GM20000 (cell line): ENCODE measurements around the gene FRMD4A.
"Not testable (repeated sequence)": the region's sequence is repeated elsewhere in the genome, so short reads cannot be mapped to it uniquely, and the experiment has no call there.

Source experiments
- DNase-seq: peaks from one replicate; pipeline ENCODE4 v3.0.0; 2012; ENCODE audit warnings: low spot score
- TF ChIP-seq, protein P1 (sequence below): IDR thresholded peaks from 2 replicates; pipeline ENCODE4 v1.5.1; 2012; ENCODE audit warnings: mild to moderate bottlenecking, control low read depth; ENCODE audit errors: extremely low read depth, missing control alignments

FRMD4A gene

DNA sequence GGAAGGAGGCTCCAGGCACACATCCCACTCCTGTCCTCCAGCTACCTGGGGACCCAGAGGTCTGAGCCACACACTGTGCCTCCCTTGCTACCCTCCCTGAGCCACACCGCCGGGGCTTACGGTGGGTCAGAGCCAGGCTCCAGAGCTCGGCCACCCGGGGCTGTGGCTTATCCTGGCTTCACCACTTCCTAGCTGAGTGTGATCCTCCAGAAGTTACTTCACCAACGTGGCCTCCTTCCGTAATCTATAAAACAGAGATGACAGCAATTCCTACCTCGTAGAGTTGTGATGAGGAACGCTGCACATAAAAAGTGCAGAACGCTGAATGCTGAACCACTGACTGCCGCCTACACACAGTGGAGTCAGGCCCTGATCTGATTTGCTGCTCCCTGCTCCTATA, 458.9 kb downstream of the FRMD4A start:
- TF ChIP-seq, protein P1, sequence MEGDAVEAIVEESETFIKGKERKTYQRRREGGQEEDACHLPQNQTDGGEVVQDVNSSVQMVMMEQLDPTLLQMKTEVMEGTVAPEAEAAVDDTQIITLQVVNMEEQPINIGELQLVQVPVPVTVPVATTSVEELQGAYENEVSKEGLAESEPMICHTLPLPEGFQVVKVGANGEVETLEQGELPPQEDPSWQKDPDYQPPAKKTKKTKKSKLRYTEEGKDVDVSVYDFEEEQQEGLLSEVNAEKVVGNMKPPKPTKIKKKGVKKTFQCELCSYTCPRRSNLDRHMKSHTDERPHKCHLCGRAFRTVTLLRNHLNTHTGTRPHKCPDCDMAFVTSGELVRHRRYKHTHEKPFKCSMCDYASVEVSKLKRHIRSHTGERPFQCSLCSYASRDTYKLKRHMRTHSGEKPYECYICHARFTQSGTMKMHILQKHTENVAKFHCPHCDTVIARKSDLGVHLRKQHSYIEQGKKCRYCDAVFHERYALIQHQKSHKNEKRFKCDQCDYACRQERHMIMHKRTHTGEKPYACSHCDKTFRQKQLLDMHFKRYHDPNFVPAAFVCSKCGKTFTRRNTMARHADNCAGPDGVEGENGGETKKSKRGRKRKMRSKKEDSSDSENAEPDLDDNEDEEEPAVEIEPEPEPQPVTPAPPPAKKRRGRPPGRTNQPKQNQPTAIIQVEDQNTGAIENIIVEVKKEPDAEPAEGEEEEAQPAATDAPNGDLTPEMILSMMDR, result no peak
- no peak for DNase-seq

DNA sequence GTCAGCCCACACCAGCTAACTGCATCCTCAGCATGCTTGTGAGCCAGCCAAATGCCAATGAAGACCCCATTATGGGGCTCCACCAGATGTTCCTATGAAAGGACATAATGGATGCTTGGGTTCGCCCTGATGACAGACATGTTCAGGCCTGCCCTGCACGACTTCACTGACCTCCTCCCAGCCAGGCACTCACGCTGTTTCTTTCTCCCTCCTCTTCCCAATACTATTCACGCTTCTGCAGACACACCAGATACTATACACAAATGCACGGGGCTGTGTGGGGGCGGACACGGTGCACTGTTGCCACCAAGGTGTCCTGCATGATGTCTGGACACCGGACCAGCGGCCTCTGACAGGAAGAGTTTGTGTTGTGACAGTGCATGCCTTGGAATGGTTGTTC, 459.7 kb downstream of the FRMD4A start:
- no peak for DNase-seq
- TF ChIP-seq, protein P1, result no peak

DNA sequence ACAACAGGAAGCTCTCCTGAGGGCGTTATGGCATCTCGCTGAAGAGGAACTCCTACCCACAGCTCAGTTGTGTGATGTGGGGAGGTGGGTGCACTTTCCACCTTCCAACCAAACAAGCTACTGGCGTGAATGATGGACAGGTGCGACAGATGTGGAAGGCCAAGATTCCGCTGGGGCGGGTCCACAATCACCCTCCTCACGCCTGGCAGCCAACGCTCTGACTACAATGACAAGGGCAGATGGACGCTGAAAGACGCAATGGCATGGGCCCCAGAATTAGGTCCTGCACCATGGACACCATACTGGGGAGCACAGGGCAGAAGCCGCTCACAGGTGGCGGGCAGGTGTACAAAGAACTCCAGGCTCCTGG, 461.4 kb downstream of the FRMD4A start:
- TF ChIP-seq, protein P1, result no peak
- DNase-seq, result no peak

DNA sequence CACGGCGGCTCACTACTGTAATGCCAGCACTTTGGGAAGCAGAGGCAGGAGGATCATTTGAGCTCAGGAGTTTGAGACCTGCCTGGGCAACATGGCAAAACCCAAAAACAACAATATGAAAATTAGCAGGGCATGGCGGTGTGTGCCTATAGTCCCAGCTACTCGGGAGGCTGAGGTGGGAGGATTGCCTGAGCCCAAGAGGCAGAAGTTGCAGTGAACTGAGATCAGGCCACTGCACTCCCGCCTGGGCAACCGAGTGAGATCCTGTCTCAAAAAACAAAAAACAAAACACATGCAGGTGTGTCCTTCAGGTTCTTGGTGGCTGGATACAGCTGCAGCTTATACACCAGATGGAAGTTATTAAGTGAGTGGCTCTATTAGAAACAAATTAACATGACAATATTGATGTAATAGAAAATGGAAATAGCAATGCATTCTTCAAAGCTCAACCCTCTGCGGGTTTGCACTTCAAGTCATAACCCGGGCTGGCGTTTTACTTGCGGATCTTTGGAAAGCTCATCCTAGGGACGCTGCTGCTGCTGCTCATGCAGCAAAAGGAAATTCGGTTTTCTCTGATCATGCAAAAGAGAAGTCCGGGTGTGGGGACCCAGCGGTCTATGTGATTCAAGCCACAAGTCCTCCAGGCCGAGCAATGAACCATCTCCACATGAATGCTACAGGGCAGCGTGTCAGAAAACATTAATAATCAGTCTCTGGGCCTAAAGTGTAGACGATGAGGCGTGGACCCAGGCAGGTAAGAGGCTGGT, 462.0 kb downstream of the FRMD4A start:
- DNase-seq, result no peak
- TF ChIP-seq, protein P1, result no peak

DNA sequence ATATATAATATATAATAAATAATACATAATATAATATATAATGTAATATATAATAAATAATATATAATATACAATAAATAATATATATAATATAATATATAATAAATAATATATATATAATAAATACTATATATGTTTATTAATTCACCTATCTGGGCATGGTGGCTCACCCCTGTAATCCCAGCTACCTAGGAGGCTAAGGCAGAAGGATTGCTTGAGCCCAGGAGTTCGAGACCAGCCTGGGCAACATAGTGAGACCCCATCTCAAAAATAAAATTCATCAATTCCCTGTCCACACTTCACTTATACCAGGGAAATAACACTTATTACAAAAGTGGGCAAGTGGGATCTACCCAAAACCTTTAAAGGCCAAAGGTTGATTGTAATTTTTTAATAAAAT, 462.9 kb downstream of the FRMD4A start:
- TF ChIP-seq, protein P1, result no peak
- no peak for DNase-seq

DNA sequence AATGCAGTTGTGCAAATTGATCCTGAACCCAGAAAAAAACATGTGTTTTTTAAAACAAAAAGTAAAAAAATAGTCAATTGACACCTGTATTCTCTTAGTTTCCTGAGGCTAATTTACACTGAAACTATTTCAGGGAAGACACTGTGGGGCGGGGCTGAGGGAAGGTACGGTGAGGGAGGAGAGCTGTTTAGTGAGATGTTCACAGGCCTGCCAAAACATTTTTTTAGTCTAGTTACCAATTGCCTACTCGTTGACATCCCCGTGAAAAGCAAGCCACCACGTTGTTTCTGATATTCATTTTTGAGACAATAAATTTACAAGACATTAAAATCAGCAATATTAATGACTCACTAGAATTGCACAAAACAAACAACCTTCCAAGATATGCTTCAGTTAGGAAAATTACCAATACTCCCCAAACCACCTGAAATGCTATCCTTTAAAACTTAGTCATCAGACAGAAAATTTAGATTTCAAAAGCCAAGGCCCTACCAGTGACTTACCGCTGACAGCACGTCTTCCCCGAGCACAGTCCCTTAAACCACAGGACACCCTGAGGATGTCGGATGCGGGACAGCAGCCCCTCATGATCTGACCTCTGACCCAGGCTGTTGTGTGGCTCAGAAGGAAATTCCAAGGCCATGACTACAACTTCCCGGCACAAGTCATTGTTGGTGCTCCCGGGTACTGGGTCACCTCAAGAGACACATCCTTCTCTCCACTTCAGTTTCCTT, 464.8 kb downstream of the FRMD4A start:
- TF ChIP-seq, protein P1, result no peak
- no peak for DNase-seq

DNA sequence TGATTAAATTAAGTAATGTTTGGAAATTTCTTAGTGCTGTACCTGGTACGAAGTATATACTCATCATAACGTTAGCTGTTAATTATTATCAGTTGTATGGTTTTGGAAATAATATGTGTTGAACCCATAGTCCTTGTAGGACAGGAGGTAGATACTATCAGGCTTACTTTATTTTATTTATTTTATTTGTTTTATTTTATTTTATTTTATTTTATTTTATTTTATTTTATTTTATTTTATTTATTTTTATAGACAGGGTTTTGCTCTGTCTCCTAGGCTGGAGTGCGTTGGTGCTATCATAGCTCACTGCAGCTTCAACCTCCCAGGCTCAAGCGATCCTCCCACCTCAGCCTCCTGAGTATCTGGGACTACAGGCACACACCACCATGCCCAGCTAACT, 465.5 kb downstream of the FRMD4A start:
- DNase-seq, result not testable (repeated sequence)
